Measurements from ENCODE around the gene BRF1.

GRCh38 chr14:105323663-105324062, 22.9 kb upstream of the BRF1 start:
- TF ChIP-seq CTCF (CRISPR knock-in tag; IDR thresholded peaks at IDR 0.05) (no peak), MTA1 (CRISPR knock-in tag; IDR thresholded peaks at IDR 0.05; ENCODE audit: borderline replicate concordance) (no peak), CHD2 (IDR thresholded peaks at IDR 0.05; ENCODE audit: low read depth, low read length) (no peak), FOSL1 (CRISPR knock-in tag; IDR thresholded peaks at IDR 0.05; ENCODE audit: borderline replicate concordance) (no peak), ADNP (CRISPR knock-in tag; IDR thresholded peaks at IDR 0.05) (no peak), FUBP1 (CRISPR knock-in tag; IDR thresholded peaks at IDR 0.05; ENCODE audit: borderline replicate concordance) (no peak)

All from HepG2 (cell line).